OCI-LY7 (cell line): Measurements from ENCODE around the gene CYP11A1. TPM values are rescaled to one million over a fixed set of nuclear protein-coding genes. Genes with fewer than 3 reads are reported as not detected.
A peak's percentile ranks its signal among the peaks of the same experiment; 100 is the strongest.

Source experiments
- BruUV-seq: library from RNA; stranded (reverse); fragments of 400-500 nt; replicated peaks from 2 replicates; lab custom pipeline; 2021; lab: Mats Ljungman, UMichigan
- CTCF ChIA-PET: fragments of 300-600 bp; sonication (Branson Sonifier 250); formaldehyde crosslinking; loops from one replicate; lab custom pipeline; 2022; ENCODE audit warnings: antibody characterized with exemption; ENCODE audit not compliant: unreplicated experiment; lab: Charles Lee
- POLR2A ChIA-PET: fragments of 300-600 bp; sonication (Branson Sonifier 250); formaldehyde crosslinking; loops from one replicate; lab custom pipeline; 2022; ENCODE audit warnings: antibody characterized with exemption; lab: Charles Lee
- DNase-seq: peaks from one replicate; pipeline ENCODE4 v3.0.0-alpha.2; 2015; ENCODE audit warnings: low spot score
- H2AFZ ChIP-seq: fragments of 200-600 bp; sonication (generic), shearing (Covaris generic); 2 replicates; pipeline ENCODE4 v1.6.1; 2014; ENCODE audit warnings: mild to moderate bottlenecking, antibody characterized with exemption, low read length, moderate library complexity
- H3K27ac ChIP-seq: fragments of 200-600 bp; sonication (generic); 2 replicates; pipeline ENCODE4 v1.5.1; 2014; ENCODE audit warnings: mixed run types, low read depth, mild to moderate bottlenecking, moderate library complexity, low read length, inconsistent platforms; ENCODE audit not compliant: poor library complexity, severe bottlenecking
- H3K36me3 ChIP-seq: fragments of 200-600 bp; sonication (generic); 2 replicates; pipeline ENCODE4 v1.6.1; 2014; ENCODE audit warnings: mild to moderate bottlenecking, antibody characterized with exemption, low read length, moderate library complexity, mixed read lengths; ENCODE audit not compliant: insufficient read depth
- H3K4me1 ChIP-seq: fragments of 200-600 bp; sonication (generic); 2 replicates; pipeline ENCODE4 v1.5.1; 2014; ENCODE audit warnings: mild to moderate bottlenecking, low read length; ENCODE audit not compliant: insufficient read depth, poor library complexity, severe bottlenecking
- H3K4me2 ChIP-seq: fragments of 200-600 bp; sonication (generic); 2 replicates; pipeline ENCODE4 v1.6.1; 2014; ENCODE audit warnings: mild to moderate bottlenecking, low read length
- H3K4me3 ChIP-seq: fragments of 200-600 bp; sonication (generic); 2 replicates; pipeline ENCODE4 v1.5.1; 2014; ENCODE audit warnings: mild to moderate bottlenecking, low read depth, low read length; ENCODE audit not compliant: poor library complexity, severe bottlenecking
- H3K79me2 ChIP-seq: fragments of 200-600 bp; sonication (generic); 2 replicates; pipeline ENCODE4 v1.6.1; 2016; ENCODE audit warnings: low read depth, mild to moderate bottlenecking, low read length, moderate library complexity, mixed read lengths; ENCODE audit not compliant: insufficient read depth
- H3K9me2 ChIP-seq: fragments of 200-600 bp; sonication (generic); 2 replicates; pipeline ENCODE4 v1.6.1; 2016; ENCODE audit warnings: mild to moderate bottlenecking, low read length, mixed read lengths; ENCODE audit not compliant: insufficient read depth
- H3K9me3 ChIP-seq: fragments of 200-600 bp; sonication (generic); 2 replicates; pipeline ENCODE4 v1.6.1; 2014; ENCODE audit warnings: mild to moderate bottlenecking, mixed run types, low read length, mixed read lengths
- H4K20me1 ChIP-seq: fragments of 200-600 bp; sonication (generic); 2 replicates; pipeline ENCODE4 v1.6.1; 2014; ENCODE audit warnings: mild to moderate bottlenecking, antibody characterized with exemption, low read length, moderate library complexity, mixed read lengths; ENCODE audit not compliant: insufficient read depth
- EZH2phosphoT487 ChIP-seq: fragments of 200-600 bp; sonication (generic); IDR thresholded peaks from 2 replicates; pipeline ENCODE4 v1.6.1; 2018; ENCODE audit warnings: low read depth, borderline replicate concordance, mild to moderate bottlenecking, mixed run types, antibody characterized with exemption, low read length, moderate library complexity, mixed read lengths
- intact Hi-C: fragments of 100-400 bp; cut with micrococcal nuclease; formaldehyde crosslinking; loops from one replicate; pipeline ENCODE4 v1.10.0; 2022; ENCODE audit not compliant: unreplicated experiment
- total RNA-seq, 2 experiments: library from RNA; depleted of rRNA in 1 of 2; stranded (reverse); fragments of >200 nt in 1 of 2; shearing (Covaris generic) in 1 of 2; gene quantifications; 2 replicates each; pipeline ENCODE4 v1.2.3, GENCODE V29; 2014 to 2022
- TF ChIP-seq, protein P1 (sequence below): fragments of 200-600 bp; sonication (generic); conservative IDR thresholded peaks from 2 replicates; pipeline ENCODE4 v1.5.1; 2014; ENCODE audit warnings: mild to moderate bottlenecking, antibody characterized with exemption, low read length, moderate library complexity, mixed read lengths

Gene CYP11A1
- total RNA-seq, 2 experiments from 2014 or later = not detected

DNA sequence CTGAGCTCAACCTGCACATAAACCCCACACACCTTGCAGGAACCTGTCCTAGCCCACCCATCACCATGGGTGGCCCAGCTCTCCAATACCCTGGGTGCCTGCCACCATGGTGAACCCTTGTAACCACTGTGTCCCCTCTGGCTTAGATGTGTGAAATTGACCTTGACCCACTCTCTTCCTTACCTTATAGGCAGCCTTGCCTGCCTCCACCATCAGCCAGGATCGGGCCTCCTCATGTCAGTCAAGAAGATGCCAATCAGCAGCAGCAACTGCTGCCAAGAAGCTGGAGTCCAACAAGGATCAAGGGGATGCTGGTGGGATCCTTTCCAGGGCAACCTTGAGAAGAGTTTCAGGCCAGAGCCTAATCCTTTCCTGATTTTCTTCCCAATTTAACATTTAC, 8.8 kb upstream of the CYP11A1 start:
- Histone ChIP-seq H3K4me2 (no peak overlapping the region), H3K27ac (no peak overlapping the region), H3K4me1 (peaks cover 17% of the 10 kb centered on the region), H3K9me3 (no peaks in the 10 kb centered on the region), H3K36me3 (no peaks in the 10 kb centered on the region), H3K79me2 (no peaks in the 10 kb centered on the region), H2AFZ (no peak overlapping the region), H4K20me1 (no peaks in the 10 kb centered on the region), H3K4me3 (no peak overlapping the region), H3K9me2 (no peaks in the 10 kb centered on the region)
- BruUV-seq = no TSS peak
- no peak for TF ChIP-seq EZH2phosphoT487
- TF ChIP-seq, protein P1, sequence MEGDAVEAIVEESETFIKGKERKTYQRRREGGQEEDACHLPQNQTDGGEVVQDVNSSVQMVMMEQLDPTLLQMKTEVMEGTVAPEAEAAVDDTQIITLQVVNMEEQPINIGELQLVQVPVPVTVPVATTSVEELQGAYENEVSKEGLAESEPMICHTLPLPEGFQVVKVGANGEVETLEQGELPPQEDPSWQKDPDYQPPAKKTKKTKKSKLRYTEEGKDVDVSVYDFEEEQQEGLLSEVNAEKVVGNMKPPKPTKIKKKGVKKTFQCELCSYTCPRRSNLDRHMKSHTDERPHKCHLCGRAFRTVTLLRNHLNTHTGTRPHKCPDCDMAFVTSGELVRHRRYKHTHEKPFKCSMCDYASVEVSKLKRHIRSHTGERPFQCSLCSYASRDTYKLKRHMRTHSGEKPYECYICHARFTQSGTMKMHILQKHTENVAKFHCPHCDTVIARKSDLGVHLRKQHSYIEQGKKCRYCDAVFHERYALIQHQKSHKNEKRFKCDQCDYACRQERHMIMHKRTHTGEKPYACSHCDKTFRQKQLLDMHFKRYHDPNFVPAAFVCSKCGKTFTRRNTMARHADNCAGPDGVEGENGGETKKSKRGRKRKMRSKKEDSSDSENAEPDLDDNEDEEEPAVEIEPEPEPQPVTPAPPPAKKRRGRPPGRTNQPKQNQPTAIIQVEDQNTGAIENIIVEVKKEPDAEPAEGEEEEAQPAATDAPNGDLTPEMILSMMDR = no peak
- intact Hi-C loops = loop anchor here (10.0 kb wide), 1 partner anchor 389 kb away; no protein-coding TSS in a partner anchor
- ChIA-PET POLR2A (no interaction called here), CTCF (interaction anchor here (2.1 kb wide), 1 partner anchor 8 kb away, joined by 7 read pairs; no protein-coding TSS in a partner anchor)
- DNase-seq = no peak

DNA sequence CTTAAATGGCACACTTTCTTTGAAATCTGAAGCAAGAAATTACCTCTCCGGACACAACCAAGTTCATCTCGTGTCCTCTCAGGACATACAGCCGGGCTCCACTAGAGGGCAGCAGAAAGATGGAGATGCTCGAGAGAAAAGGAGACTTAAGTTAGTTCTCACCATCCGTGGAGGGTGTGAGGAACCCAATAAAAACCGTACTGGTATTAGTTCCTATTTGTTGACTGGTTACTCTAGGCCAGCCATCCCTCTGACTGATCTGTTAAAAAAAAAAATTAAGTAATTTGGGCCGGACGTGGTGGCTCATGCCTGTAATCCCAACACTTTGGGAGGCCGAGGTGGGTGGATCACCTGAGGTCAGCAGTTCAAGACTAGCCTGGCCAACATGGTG, 7.9 kb upstream of the CYP11A1 start:
- H3K9me2 ChIP-seq = no peaks in the 10 kb centered on the region
- H3K4me3 ChIP-seq = no peak overlapping the region
- no TSS peak for BruUV-seq
- intact Hi-C loops = loop anchor here (2.0 to 10.0 kb wide), 3 partner anchors 64 to 390 kb away; partner anchors contain the start of gene ARID3B
- peak overlapping the region; percentile 83 for H3K4me2 ChIP-seq
- ChIA-PET POLR2A (no interaction called here), CTCF (interaction anchor here (2.1 kb wide), 1 partner anchor 9 kb away, joined by 7 read pairs; no protein-coding TSS in a partner anchor)
- no peaks in the 10 kb centered on the region for H3K79me2 ChIP-seq
- H3K4me1 ChIP-seq = peaks cover 17% of the 10 kb centered on the region
- DNase-seq = peak; percentile 85
- H4K20me1 ChIP-seq = no peaks in the 10 kb centered on the region
- H2AFZ ChIP-seq = no peak overlapping the region; the same call in 1 of the 2 replicates
- H3K36me3 ChIP-seq = no peaks in the 10 kb centered on the region
- H3K9me3 ChIP-seq = no peaks in the 10 kb centered on the region
- no peak for TF ChIP-seq EZH2phosphoT487
- TF ChIP-seq, protein P1 = peak; percentile 95
- H3K27ac ChIP-seq = no peak overlapping the region

DNA sequence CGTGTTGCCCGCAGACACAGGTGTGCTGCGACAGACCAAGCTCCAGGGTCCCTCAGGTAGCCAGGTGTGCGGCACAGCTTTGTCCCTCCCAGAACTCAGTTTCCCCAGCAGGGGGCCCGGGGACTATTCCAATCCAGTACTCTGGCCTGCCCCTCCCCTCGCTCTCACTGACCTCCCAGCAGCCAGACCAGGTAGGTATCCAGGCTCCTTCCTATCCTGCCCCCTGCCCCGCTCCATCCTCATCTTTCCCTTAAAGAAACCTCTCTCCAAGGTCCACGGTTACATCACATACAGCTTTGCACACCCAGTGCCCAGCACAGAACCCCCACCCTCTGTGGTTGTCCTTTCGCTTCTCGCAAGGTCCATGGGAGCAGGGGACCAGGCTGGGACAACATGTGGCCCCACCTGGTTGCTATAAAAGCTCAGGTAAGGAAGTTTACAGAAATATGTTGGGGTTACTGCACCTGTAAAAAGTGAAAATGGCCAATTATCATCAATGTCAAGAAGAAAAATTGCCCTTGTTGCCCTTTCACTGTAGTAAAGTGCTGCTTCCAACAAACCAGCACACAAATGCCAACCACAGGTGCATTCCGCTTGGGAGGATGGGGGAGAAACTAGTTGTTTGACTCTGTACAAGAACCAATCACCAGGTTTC, 7.3 kb upstream of the CYP11A1 start:
- Histone ChIP-seq H3K4me1 (peaks cover 17% of the 10 kb centered on the region), H3K36me3 (no peaks in the 10 kb centered on the region), H3K27ac (no peak overlapping the region), H3K4me2 (peak overlapping the region; percentile 83), H3K79me2 (no peaks in the 10 kb centered on the region), H2AFZ (peak overlapping the region; percentile 78; the same call in 1 of the 2 replicates), H3K4me3 (peak overlapping the region; percentile 71), H3K9me3 (no peaks in the 10 kb centered on the region), H3K9me2 (no peaks in the 10 kb centered on the region), H4K20me1 (no peaks in the 10 kb centered on the region)
- CTCF ChIA-PET = interaction anchor here (0.6 to 2.1 kb wide), 3 partner anchors 10 to 249 kb away, joined by 3 to 7 read pairs (median 3); no protein-coding TSS in a partner anchor
- POLR2A ChIA-PET = no interaction called here
- intact Hi-C loops = loop anchor here (1.0 to 10.0 kb wide), 4 partner anchors 64 to 390 kb away; partner anchors contain the start of gene ARID3B
- BruUV-seq = no TSS peak
- no peak for DNase-seq
- TF ChIP-seq EZH2phosphoT487 = no peak
- TF ChIP-seq, protein P1 = no peak
